Smooth muscle cell (in vitro differentiated cells): ENCODE data around the gene STXBP5L. TPM values are rescaled to one million over a fixed set of nuclear protein-coding genes. Genes with fewer than 3 reads are reported as not detected.

Experiments used
- DNase-seq: peaks from one replicate; lab custom pipeline; 2025; ENCODE audit not compliant: unreplicated experiment; lab: John Stamatoyannopoulos, UW
- H2AFZ ChIP-seq: fragments of 200-600 bp; sonication (generic); 2 replicates; pipeline ENCODE4 v1.6.0; 2016; ENCODE audit warnings: antibody characterized with exemption, low read depth, mild to moderate bottlenecking
- H3F3A ChIP-seq: fragments of 200-600 bp; sonication (generic); 2 replicates; pipeline ENCODE4 v1.6.0; 2017; ENCODE audit warnings: antibody characterized with exemption, low read depth
- H3K27ac ChIP-seq: fragments of 200-600 bp; sonication (generic); 2 replicates; pipeline ENCODE4 v1.5.1; 2016; ENCODE audit warnings: low read depth, mild to moderate bottlenecking
- H3K27me3 ChIP-seq: fragments of 200-600 bp; sonication (generic); 2 replicates; pipeline ENCODE4 v1.6.1; 2016; ENCODE audit warnings: low read depth, mild to moderate bottlenecking
- H3K36me3 ChIP-seq: fragments of 200-600 bp; sonication (generic); 2 replicates; pipeline ENCODE4 v1.5.1; 2016; ENCODE audit warnings: low read depth
- H3K4me1 ChIP-seq: fragments of 200-600 bp; sonication (generic); 2 replicates; pipeline ENCODE4 v1.5.1; 2016; ENCODE audit warnings: low read depth
- H3K4me2 ChIP-seq: fragments of 200-600 bp; sonication (generic); 2 replicates; pipeline ENCODE4 v1.6.0; 2016; ENCODE audit warnings: mild to moderate bottlenecking
- H3K4me3 ChIP-seq: fragments of 200-600 bp; sonication (generic); 2 replicates; pipeline ENCODE4 v1.5.1; 2016; ENCODE audit warnings: mild to moderate bottlenecking
- H3K79me2 ChIP-seq: fragments of 200-600 bp; sonication (generic); 2 replicates; pipeline ENCODE4 v1.6.0; 2016; ENCODE audit warnings: low read depth, mild to moderate bottlenecking
- H3K9ac ChIP-seq: fragments of 200-600 bp; sonication (generic); 2 replicates; pipeline ENCODE4 v1.6.0; 2016; ENCODE audit warnings: low read depth
- H3K9me3 ChIP-seq: fragments of 200-600 bp; sonication (generic); replicated peaks from 2 replicates; pipeline ENCODE4 v1.5.1; 2016; ENCODE audit warnings: low read depth
- H4K20me1 ChIP-seq: fragments of 200-600 bp; sonication (generic); 2 replicates; pipeline ENCODE4 v1.6.0; 2016; ENCODE audit warnings: low read depth
- WGBS: methylation state at CpG from one replicate; pipeline ENCODE4 v1.1.7; 2016; ENCODE audit warnings: low lambda C conversion rate; 5-methylcytosine and 5-hydroxymethylcytosine counted together
- polyA plus RNA-seq: library from polyadenylated mRNA; unstranded; fragments of >200 nt; fragmentation: Nextera tagmentation; extraction: Ambion mirVana; gene quantifications from 2 replicates; pipeline ENCODE4 v1.2.1, GENCODE V29; 2016
- total RNA-seq: library from RNA; depleted of rRNA; stranded (reverse); fragments of >200 nt; gene quantifications from 2 replicates; pipeline ENCODE4 v1.2.3, GENCODE V29; 2014
- TF ChIP-seq, protein P1 (sequence below): fragments of 200-600 bp; sonication (generic); IDR thresholded peaks from 2 replicates; pipeline ENCODE4 v1.5.1; 2017; ENCODE audit warnings: borderline replicate concordance, mild to moderate bottlenecking, antibody characterized with exemption; ENCODE audit not compliant: insufficient read depth, poor library complexity, severe bottlenecking

The STXBP5L gene
- total and polyA plus RNA-seq, 2 experiments from 2014 or later: 3.3 to 10.3 TPM

DNA sequence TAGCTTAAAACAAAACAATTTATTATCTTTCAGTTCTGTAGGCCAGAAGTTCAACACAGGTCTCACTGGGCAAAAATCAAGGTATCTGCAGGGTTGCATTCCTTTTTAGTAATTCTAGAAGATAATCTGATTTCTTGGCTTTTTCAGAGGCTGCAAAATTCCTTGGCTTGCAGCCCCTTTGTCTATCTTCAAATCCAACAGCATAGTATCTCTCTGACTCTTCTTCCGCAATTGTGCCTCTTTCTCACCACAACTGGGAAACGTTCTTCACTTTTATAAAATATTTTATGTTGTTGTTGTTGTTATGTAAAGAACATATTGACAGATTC is 218.7 kb downstream of the STXBP5L start:
- DNase-seq: no peak
- Histone ChIP-seq H3K36me3 (no peaks in the 10 kb centered on the region), H3K79me2 (no peaks in the 10 kb centered on the region), H4K20me1 (no peaks in the 10 kb centered on the region), H3F3A (no peaks in the 10 kb centered on the region), H3K4me1 (no peaks in the 10 kb centered on the region), H2AFZ (no peak overlapping the region), H3K9me3 (no peaks in the 10 kb centered on the region), H3K27me3 (no peaks in the 10 kb centered on the region), H3K27ac (no peak overlapping the region), H3K4me3 (no peak overlapping the region), H3K9ac (no peak overlapping the region), H3K4me2 (no peak overlapping the region)
- 86% methylated on average over 2 of the region's 2 CpGs for WGBS
- TF ChIP-seq, protein P1, sequence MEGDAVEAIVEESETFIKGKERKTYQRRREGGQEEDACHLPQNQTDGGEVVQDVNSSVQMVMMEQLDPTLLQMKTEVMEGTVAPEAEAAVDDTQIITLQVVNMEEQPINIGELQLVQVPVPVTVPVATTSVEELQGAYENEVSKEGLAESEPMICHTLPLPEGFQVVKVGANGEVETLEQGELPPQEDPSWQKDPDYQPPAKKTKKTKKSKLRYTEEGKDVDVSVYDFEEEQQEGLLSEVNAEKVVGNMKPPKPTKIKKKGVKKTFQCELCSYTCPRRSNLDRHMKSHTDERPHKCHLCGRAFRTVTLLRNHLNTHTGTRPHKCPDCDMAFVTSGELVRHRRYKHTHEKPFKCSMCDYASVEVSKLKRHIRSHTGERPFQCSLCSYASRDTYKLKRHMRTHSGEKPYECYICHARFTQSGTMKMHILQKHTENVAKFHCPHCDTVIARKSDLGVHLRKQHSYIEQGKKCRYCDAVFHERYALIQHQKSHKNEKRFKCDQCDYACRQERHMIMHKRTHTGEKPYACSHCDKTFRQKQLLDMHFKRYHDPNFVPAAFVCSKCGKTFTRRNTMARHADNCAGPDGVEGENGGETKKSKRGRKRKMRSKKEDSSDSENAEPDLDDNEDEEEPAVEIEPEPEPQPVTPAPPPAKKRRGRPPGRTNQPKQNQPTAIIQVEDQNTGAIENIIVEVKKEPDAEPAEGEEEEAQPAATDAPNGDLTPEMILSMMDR: no peak

DNA sequence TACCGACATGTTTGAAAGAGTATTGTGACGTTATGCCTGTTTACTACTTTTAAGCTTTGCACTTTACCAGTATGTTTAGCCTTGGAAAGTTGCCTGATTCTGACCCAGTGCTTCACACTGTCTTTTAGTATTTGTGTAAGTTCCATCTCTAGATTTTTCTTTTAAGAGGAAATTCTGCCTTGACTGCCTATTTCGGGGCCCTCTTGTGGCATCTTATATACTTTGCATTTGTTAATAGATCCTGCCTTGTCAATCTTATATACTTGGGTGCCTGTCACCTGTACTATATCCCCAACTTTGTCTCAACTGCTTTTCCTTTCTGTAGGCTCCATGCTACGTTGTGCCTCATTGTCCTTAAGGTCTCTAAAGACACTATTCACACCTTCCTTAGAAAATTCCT is 244.6 kb downstream of the STXBP5L start:
- Histone ChIP-seq H3K4me2 (no peak overlapping the region), H3K79me2 (no peaks in the 10 kb centered on the region), H3K9me3 (peaks cover 4% of the 10 kb centered on the region), H2AFZ (peak overlapping the region; percentile 79), H3K27ac (no peak overlapping the region), H3K36me3 (peaks cover 8% of the 10 kb centered on the region), H3K27me3 (no peaks in the 10 kb centered on the region), H3K4me3 (no peak overlapping the region), H4K20me1 (no peaks in the 10 kb centered on the region), H3K9ac (no peak overlapping the region), H3K4me1 (peaks cover 12% of the 10 kb centered on the region), H3F3A (peaks cover 6% of the 10 kb centered on the region)
- TF ChIP-seq, protein P1: peak; percentile 13
- WGBS: 75% methylated on average over 4 of the region's 4 CpGs
- DNase-seq: no peak

DNA sequence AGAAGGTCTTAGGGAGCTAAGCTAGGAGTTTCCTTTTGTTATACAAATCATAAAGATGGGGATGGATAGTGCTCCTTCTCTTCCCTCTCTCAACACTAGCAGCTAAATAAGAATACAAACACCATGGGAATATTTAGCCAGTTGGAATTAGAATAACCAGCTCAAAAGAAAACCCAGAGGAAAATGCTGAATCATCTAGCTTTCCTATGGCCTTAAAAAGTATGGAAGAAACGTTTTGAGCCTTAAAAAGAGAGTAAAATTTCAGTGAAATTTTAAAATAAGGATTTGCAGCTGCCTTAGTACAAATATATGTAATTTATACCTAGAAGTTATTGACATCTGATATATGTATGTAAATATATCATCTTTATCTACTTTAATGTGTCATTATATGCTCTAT is 245.8 kb downstream of the STXBP5L start:
- TF ChIP-seq, protein P1: no peak
- H3K27ac ChIP-seq: peak overlapping the region; percentile 33
- H3K36me3 ChIP-seq: no peaks in the 10 kb centered on the region
- WGBS: 3% methylated on average over 1 of the region's 1 CpG
- no peaks in the 10 kb centered on the region for H3K9me3 ChIP-seq
- no peak for DNase-seq
- peaks cover 6% of the 10 kb centered on the region for H3F3A ChIP-seq
- no peaks in the 10 kb centered on the region for H4K20me1 ChIP-seq
- H3K4me2 ChIP-seq: no peak overlapping the region
- peaks cover 12% of the 10 kb centered on the region for H3K4me1 ChIP-seq
- H3K79me2 ChIP-seq: no peaks in the 10 kb centered on the region
- H3K9ac ChIP-seq: no peak overlapping the region
- no peaks in the 10 kb centered on the region for H3K27me3 ChIP-seq
- no peak overlapping the region for H3K4me3 ChIP-seq
- no peak overlapping the region for H2AFZ ChIP-seq

DNA sequence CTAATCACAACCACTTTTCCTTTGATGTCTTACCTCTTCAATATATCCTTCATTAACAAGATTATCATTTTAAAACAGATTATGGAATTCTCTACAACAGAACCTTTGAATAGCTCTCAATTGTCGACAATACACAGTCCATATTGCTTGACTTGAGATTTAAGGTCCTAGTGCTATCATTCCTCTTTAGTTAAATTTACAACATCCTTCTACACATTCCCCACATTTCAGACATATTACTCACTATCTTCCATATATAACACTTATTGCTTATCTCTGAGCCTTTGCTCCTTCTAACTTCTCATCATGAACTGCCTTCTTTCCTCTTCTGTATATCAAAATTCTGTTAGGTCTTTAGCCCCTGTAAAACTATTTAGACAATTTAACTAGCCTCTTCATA is 247.0 kb downstream of the STXBP5L start:
- Histone ChIP-seq H3K79me2 (no peaks in the 10 kb centered on the region), H3K9me3 (no peaks in the 10 kb centered on the region), H2AFZ (no peak overlapping the region), H3K9ac (no peak overlapping the region), H3K4me3 (no peak overlapping the region), H3K4me1 (peaks cover 12% of the 10 kb centered on the region), H3K36me3 (no peaks in the 10 kb centered on the region), H3F3A (peaks cover 6% of the 10 kb centered on the region), H3K4me2 (peak overlapping the region; percentile 67), H3K27ac (peak overlapping the region; percentile 33), H3K27me3 (no peaks in the 10 kb centered on the region), H4K20me1 (no peaks in the 10 kb centered on the region)
- TF ChIP-seq, protein P1: no peak
- 12% methylated on average over 1 of the region's 1 CpG for whole genome bisulfite sequencing
- no peak for DNase-seq
